ENCODE data around the gene MTA3.

The MTA3 gene

DNA sequence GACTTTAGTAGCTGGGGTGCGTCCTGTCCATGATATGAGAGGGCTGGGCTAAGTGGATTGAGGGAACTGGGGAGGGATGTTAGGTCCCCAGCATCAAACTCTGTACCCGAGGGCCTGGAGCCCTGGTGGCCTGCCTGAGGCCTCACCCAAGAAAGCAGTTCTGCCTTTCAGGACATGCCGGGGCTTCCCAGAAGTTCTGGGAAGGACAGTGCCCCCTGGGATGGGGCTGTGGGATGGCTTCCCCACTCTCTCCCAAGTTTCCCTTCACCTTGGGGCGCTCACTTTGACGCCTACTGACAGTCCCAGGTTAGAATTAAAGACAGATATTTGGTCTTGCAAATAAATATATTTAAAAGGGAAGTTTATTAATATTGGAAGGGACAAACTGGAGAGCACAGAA, 193.7 kb downstream of the MTA3 start:
- no peak for DNase-seq (ENCODE audit: low read depth in 2 of 2)

DNA sequence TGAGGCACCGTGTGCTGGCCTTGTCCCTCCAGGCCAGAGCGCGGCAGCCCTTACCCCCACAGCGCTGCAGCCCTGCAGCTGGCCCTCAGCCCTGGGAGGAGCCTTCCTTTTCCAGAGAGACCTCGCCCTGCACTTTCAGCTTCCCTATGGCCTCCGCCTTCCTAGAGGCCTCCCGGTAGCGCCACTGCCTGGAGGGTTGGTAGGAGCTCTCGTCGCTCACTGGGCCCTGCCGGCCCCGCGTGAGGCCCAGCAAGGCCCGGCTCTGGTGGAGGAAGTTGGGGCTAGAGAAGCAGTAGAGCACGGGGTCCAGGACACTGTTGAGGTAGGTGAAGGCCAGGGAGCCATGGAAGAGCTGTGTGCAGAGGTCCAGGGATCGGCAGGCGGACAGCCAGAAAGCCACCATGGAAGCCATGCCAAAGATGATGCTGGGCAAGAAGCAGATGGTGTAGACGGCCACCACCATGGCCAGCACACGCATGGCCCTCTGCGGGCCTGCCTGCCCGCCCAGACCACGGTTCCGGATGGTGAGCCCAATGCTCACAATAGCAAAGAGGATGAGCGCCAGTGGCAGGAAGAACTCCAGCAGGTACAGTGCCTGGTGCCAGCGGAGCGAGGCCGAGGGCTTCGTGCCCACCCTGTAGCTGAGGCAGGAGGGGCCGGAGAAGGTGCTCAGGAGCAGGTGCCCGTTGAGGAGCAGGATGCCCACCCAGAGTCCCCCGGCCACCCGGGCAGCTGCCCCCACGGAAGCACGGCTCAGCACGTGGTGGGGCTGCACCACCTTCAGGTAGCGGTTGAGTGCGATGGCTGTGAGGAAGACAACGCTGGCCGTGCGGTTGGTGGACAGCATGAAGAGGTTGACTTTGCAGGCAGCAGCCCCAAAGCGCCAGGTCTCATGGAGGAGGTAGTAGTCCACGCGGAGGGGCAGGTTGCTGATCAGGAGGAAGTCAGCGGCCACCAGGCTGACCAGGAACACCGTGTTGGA, 194.7 kb downstream of the MTA3 start:
- DNase-seq (ENCODE audit: low read depth in 2 of 2) = no peak

DNA sequence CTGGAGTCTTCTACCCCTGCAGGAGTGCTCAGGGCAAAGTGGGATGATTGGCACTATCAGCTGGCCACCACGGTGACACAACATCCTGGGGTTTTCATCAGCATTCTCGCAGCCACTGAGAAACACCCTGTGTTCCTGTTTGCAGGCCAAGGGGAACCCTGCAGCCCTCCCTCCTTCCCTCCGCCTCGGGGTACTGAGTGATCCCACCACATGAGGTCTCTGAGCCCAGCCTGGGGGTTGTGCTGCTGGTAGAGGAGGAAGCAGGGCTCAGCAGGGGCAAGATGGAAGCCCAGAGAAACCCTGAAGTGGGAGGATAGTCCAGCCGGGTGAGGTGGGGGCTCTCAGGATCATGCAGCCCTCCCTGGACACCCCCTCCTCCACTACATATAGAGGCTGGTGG, 195.7 kb downstream of the MTA3 start, which contains the start of gene OXER1:
OXER1 (minus strand) TSS at position 40 of the 400 bp plus-strand sequence. CDS start 73 bp downstream, outside the sequence.
- DNase-seq (ENCODE audit: low read depth in 2 of 2) = no peak

DNA sequence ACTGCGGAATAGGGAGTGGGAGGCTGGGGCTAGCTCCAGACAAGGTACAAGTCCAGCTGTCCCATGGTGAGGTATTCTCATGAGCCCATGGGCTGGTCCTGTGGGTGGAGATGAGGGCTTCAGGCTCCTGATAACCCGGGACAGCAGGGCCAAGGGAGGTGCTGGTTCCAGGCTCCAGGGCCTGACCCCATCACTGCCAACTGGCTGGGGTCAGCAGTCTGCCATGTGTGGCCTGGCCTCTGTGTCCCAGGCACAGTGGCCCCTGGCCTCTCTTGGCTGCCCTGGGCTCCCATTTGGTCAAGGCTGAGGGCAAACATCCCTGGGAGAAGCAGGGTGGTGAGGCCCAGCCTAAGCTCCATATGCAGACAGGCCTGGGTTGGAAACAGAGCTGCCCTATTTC, 196.5 kb downstream of the MTA3 start:
- DNase-seq (ENCODE audit: low read depth in 2 of 2) = no peak

DNA sequence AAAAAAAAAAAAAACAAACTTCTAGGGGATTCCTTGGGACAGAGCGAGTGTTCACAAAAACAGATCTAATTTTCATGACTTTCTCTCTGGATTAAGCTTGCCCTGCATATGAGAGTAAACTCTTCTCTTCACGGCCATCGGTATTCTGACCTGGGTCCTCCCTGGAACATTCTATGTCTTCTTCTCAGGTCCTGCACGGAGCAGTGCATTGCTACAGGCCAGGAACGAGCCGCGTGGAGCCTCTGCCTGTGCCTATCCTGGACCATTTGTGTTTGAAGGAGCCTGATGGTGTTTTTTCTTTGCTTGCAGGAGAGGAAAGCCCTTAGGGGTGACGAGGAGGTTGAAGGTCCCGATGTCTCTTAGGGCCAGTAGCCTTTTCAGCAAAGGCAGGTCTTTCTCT, 197.3 kb downstream of the MTA3 start:
- no peak for DNase-seq (ENCODE audit: low read depth in 2 of 2)

DNA sequence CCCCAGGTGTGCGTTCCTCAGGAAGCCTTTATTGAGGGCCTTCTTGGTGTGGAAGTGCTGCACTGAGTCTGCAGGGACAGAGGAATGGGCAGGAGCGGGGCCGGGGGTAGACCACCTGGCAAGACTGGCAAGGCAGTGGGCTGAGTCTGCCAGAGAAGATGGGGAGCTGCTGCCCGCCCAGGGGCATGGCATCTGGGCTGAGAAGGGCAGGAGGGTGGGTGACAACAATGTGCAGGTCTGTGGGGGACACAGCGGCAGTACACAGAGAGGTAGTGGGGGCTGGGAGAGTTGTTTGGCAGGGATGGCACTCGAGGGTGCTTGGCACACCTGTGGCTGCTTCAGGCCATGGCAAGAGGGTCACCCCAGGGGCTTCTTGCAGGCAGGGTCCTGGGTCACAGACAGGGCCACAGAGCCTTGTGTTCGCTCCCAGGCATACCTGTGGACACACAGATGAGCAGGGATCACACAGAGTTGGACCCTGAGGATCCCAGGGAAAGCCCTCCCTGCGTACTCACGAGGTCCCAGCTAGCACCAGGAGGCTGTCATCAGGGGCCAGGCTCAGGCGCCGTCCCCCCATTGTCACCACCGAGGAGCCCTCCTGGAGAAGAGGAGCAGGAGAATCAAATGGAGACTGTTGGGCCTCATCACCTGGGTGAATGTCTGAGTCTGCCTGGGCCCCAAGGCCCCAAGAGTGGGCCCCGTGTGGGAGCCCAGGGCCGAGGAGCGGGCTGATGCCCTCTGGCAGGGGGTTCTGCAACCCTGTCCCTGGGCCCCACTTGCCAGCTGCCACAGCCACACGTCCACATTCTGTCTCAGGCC, 198.9 kb downstream of the MTA3 start:
- DNase-seq (ENCODE audit: low read depth in 2 of 2) = no peak

DNA sequence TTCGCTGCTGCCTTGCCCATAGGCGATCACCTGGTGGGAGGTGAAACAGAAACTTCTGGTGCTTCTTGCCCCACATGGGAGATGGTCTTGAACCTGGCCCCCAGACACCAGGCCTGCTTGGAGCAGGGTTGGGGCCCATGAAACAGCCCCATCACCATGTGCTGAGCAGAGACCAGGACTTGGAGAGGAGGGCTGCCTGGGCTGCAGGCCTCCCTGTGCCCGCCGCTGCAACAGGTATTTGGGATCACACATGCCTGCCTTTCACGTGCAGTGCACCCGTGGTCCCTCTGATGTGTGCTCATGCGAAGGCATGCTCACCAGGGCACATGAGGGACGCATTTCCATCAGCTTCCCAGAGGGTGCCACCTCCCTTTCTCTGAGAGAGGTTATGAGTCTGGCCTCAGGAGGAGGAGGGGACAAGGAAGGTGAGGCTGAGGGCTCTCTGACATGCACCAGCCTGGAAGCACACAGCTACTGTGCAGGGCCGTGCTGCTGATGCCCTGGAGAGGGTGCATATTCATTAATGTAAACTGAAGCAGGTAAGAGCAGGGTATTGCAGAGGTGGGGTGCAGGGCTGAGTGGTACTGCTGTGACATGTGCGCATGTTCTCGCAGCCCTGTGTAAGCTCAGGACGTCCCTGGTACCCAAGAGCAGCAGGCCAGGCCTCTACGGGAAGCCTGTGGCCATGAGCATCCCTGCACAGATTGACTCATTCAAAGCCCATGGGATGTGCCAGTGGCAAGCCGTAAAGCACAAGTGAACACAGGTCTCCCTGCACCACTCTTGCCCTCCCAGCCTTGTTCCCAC, 199.7 kb downstream of the MTA3 start:
- DNase-seq (ENCODE audit: low read depth in 2 of 2) = no peak

DNA sequence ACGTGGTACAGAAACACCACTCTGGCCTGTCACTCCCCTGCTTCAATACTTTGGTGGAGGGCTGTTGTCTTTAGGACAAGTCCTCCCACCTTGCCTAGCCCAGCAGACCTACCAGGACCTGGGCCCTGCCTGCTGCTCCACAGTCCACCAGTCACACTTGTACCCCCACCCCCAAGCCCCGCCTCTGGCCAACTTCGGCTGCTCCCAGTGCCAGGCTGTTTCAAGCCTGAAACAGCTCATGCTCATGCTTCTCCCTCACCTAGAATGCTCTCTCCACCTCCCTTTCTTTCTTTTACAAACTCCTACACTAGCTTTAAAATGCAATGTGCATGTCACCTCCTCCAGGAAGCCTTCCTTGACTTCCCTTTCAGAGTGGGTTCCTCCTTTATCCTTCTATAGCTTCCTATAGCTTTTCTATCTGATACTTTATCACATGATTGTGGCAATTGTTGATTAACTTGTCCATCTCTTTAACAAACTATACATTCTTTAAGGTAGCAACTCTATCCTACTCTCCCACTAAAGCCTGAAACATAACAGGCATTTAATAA, 200.3 kb downstream of the MTA3 start:
- DNase-seq (ENCODE audit: low read depth in 2 of 2) = no peak

DNA sequence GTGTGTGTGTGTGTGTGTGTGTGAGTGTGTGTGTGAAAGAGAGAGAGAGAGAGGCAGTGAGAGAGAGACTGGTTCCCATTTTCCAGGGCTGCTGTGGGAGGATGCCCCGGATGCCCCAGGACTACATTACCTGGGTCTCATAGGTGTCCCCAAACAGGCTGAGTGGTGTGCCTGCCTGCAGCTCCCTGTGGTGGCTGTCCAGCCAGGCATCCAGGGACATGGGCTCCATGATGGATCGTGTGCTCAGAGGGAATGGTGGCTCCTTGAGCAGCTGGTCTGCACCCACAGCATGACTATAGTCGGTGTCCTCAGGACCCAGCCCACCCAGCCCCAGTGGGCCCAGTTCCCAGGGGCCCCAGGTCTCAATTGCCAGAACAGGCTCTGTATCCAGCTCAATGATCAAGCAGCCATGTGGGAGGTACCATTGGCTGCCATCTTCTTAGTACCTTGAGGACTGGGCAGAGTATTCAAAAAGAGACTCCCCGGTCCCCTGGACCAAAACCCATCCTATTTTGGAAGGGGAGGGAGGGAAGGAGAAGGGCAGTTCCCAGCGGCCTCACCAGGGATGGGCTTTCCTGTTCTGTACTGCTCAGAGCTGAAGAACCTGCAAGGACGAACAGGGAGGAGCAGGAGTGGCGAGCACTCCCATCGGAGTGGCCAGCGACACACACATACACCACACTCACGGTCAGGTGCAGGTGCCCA, 201.3 kb downstream of the MTA3 start:
- no peak for DNase-seq (ENCODE audit: low read depth in 2 of 2)

DNA sequence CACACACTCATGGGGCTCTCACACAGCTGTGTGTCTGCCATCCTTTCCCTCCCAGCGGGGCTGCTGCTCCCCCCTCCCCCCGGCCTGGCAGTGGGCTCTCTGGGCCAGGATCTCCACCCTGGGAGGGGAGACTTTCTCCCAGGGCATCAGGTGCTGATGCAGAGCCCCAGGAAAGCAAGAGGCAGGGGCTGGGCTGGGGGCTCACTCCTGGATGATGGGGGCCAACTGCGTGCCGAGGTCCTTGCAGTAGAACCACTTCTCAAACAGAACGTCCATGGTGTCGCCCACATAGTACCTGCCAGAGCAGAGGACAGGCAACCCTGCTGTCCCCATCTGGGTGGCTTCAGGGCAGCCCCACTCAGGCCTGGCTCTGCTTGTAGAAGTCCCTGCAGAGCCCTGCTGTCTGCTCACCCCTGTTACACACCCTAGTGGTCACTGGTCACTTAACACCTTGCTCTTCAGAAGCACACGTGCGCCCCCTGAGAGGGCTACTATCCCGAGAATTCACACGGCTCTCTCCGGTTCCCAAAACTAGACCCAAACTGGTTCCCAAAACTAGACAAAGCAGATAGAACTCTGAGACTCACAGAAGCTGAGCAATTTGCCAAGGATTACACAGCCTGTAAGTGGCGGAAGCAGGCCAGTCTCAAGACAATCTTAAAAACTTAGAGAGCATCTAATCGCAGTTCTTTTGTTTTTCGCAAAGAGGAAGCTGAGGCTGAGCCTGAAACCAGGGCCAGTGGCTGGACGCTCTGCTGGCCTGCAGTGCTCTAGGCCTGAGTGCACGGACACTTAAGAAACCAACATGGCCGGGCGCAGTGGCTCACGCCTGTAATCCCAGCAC, 202.1 kb downstream of the MTA3 start:
- no peak for DNase-seq (ENCODE audit: low read depth in 2 of 2)

DNA sequence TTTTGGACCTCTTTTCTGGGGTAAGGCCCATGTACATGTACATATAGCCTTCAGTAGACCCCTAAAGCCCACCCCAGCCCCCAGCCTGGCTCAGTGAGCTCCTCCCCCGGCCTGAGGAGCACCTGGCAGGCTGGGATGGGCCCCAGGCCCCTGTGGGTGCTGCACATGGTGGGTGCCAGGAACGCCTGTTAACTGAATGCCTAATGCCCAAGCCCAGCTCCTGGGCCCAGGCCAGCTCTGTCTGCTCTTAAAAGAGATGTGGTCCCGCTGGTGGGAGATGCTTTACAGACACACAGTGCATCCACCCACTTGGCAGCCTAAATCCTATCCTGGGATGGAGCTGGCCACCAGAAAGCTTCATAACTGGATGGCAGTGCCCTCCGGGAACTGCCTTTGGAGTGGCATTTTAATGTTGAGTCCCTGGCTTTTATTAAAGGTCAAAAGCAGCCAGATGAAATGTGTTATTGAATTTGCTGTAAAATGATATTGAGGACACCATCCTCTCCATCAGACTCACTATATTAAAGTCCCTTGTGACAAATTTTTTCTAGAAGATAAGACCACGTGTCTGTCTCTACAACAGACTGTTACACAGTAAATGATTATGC, 203.2 kb downstream of the MTA3 start:
- DNase-seq (ENCODE audit: low read depth in 2 of 2) = no peak

DNA sequence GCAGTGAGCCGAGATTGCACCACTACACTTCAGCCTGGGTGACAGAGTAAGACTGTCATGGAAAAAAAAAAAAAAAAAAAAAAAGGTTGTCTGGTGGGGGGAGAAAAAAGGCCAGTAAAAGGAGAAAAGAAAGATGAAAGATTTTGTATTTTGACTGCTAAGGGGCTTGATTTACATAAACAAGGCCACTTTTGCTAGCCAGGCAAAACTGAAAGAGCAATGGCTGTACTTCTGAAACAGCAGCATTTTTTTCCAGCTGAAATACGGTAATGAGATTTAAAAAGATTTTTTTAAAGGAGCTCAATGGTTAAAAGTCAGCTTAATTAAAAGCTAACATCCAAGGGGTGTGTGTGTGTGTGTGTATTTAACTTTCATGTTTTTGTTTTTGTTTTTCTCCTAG, 206.8 kb downstream of the MTA3 start:
- no peak for DNase-seq (ENCODE audit: low read depth in 2 of 2)

DNA sequence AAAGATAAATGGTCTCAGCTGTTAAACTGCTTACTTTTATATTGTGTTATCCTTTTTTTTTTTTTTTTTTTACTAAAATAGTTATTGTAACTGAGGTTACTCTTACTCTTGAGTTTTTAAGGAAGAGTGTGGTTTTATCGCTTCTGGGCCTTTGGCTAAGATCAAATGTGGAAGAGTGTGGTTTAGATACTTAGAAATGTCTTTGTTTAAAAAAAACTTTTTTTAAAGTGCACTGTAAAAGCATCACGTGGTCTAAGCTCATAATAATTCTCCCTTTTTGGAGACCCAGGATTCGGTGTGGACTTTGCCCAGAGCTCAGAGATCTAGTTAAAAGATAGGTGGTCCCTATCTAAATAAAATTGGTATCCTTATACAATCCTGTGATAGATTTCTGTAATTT, 207.4 kb downstream of the MTA3 start:
- no peak for DNase-seq (ENCODE audit: low read depth in 2 of 2)

DNA sequence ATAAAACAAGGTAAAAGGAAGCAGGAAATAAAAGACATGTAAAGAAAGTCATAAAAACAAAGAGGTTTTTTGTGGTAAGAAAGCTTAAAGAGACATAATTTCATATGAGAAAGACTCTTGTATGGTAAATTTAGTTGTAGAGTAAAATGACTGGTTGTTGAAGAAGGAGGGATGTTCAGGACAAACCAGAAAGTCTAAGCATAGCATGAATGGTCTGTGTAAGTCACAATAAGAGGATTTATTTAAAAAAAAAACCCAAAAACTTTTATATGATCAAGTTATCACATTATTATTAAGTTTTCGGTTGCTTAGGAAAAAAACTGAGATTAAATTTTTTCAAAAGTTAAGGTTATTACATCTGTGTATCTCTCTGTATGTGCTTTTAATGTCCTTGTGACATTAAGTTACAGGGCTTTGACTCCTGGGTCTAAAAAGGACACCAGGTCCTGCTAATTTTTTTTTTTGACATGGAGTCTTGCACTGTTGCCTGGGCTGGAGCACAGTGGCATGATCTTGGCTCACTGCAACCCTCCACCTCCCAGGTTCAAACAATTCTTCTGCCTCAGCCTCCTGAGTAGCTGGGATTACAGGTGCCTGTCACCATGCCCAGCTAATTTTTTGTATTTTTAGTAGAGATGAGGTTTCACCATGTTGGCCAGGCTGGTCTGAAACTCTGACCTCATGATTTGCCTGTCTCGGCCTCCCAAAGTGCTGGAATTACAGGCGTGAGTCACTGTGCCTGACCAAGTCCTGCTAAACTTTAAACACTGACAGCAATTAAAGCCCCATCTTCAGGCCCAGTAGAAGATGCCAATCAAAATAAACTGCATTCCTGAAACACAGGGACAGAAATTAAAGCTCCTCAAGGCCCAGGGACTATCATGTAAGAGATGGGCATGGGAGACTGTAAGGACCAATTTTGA, 209.7 kb downstream of the MTA3 start:
- DNase-seq (ENCODE audit: low read depth in 2 of 2) = no peak

DNA sequence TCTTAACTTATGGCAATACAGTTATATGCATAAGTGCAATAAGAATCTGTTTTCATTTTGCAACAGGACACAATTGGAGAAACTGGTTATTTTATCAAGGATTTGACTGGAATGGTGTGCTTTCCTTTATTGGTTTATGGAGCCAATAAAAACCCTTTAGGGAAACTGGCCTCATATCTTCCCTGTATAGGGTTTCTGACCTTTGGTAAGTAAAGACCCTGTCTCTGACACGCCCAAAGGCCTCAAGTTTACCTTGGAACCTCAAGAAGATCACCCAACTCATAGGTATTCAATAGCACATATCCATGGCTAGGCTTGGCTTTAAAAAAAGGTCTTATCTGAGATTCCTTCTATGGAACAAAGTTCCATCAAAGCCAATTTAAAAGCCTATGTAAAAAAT, 212.7 kb downstream of the MTA3 start:
- DNase-seq (ENCODE audit: low read depth in 2 of 2) = no peak

DNA sequence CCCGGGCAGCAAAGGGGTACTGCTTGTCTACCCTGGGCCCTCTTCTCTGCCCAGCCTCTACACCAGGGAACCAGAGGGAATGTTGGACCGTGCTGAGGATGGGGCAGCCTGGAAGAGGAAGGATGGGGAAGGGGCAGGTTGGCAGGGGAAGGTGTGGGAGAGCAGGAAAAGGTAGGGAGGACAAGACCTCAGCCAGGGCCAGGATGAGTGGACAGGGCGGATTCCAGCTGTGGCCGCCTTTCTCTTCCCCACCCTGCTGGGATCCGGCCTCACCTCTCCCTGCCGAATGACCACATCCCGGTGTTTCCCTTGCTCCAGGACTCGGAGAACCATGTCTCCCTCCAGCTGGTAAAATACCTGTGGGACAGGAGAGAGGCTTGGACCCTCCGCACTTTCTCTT, 215.1 kb downstream of the MTA3 start:
- DNase-seq (ENCODE audit: low read depth in 2 of 2) = no peak

DNA sequence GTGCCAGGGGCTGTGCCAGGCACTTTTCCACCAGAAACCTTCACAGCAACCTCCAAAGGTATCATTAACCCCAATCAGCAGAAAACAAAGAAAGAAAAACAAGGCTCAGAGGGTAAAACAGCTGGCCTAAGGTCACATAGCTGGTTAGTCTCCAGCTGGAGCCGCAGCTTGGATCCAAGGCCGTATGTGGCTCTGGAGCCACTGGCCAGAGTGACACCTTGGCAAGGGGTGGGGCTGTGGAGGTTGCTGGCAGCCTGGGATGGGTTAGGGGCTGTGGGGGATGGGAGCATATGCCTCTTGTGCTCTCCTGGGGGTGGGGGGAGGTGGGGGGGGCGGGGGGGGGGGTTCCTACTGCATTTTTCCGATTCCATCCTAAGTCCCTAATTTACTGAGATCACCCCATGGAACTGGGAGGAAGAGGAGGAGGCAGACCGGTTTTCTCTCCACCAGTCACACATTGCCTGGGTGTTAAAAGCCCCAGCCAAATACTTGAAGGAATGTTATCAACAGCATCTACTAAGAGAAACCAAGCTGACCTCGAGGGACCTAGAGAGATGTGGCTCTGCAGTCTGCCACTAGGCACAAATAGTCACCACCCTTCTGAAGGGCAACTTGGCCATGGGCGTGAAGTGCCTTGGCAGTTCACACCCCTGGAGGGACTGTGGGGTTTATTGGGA, 215.9 kb downstream of the MTA3 start:
- no peak for DNase-seq (ENCODE audit: low read depth in 2 of 2)

Data from stimulated activated CD8-positive, alpha-beta memory T cell treated with anti-CD3 and anti-CD28 coated beads, Interleukin-15, amount 100 ng/mL, for 48 hours (primary cell).